Tibial nerve (tissue), 4 donors: ENCODE measurements around the gene STK17B. TPM values are rescaled to one million over a fixed set of nuclear protein-coding genes. Genes with fewer than 3 reads are reported as not detected.

ENCODE experiments used
- DNase-seq, 2 donors: peaks; one replicate each; pipeline ENCODE4 v3.0.0-alpha.2; 2019; ENCODE audit warnings: low spot score in 2 of 2
- H3K27ac ChIP-seq, 4 donors: fragments of 200-600 bp; sonication (generic) in 3 of 4; one replicate each; pipeline ENCODE4 v1.5.1; 2017 to 2019; ENCODE audit warnings: mild to moderate bottlenecking in 1 of 4
- H3K27me3 ChIP-seq, 2 donors: fragments of 200-600 bp; sonication (generic) in 1 of 2; one replicate each; pipeline versions ENCODE4 v1.5.1 to v1.6.0; 2017 to 2019
- H3K36me3 ChIP-seq, 3 donors: fragments of 200-600 bp; sonication (generic); one replicate each; pipeline ENCODE4 v1.5.1; 2018 to 2019
- H3K4me1 ChIP-seq, 4 donors: fragments of 200-600 bp; sonication (generic) in 3 of 4; one replicate each; pipeline ENCODE4 v1.5.1; 2017 to 2019
- H3K4me3 ChIP-seq, 4 donors: fragments of 200-600 bp; sonication (generic) in 3 of 4; one replicate each; pipeline ENCODE4 v1.5.1; 2017 to 2019; ENCODE audit warnings: mild to moderate bottlenecking in 1 of 4, moderate library complexity in 1 of 4
- H3K9me3 ChIP-seq, 4 donors: fragments of 200-600 bp; sonication (generic) in 3 of 4; one replicate each; pipeline ENCODE4 v1.5.1; 2017 to 2019
- CTCF ChIP-seq, 5 experiments: fragments of 200-600 bp in 3 of 5; fragments of 450-650 bp in 2 of 5; sonication (generic) in 3 of 5; IDR thresholded peaks; one replicate each; pipeline ENCODE4 v1.5.1; 2016 to 2019; ENCODE audit warnings: antibody characterized with exemption in 5 of 5, mild to moderate bottlenecking in 3 of 5, moderate library complexity in 2 of 5
- EP300 ChIP-seq, 2 donors: sonication (generic); formaldehyde crosslinking; IDR thresholded peaks; one replicate each; pipeline ENCODE4 v1.6.1; 2017; ENCODE audit warnings: antibody characterized with exemption in 2 of 2, mild to moderate bottlenecking in 1 of 2
- POLR2A ChIP-seq, 2 donors: fragments of 450-650 bp; IDR thresholded peaks; one replicate each; pipeline ENCODE4 v1.6.1; 2017; ENCODE audit warnings: antibody characterized with exemption in 2 of 2, mild to moderate bottlenecking in 2 of 2, moderate library complexity in 2 of 2
- WGBS, 2 donors: methylation state at CpG; one replicate each; pipeline ENCODE4 v1.1.5; 2018; 5-methylcytosine and 5-hydroxymethylcytosine counted together
- total RNA-seq, 4 donors: library from RNA; depleted of rRNA; stranded (reverse); fragments of >200 nt; gene quantifications; one replicate each; pipeline ENCODE4 v1.1.0, GENCODE V29; 2016

The STK17B gene
- total RNA-seq, 4 donors from 2014 or later: 35.1 to 73.9 (median 45.4) TPM

- H3K4me3 ChIP-seq: no peak overlapping the region
- 46 to 50% methylated on average over 6 of the region's 6 CpGs for WGBS, 2 donors
- no peaks in the 10 kb centered on the region for H3K36me3 ChIP-seq
- no peak overlapping the region for H3K27ac ChIP-seq
- H3K4me1 ChIP-seq: peaks cover 0 to 7% (median 0%) of the 10 kb centered on the region in 4 donors
- TF ChIP-seq EP300 (IDR thresholded peaks at IDR 0.05) (no peak), POLR2A (IDR thresholded peaks at IDR 0.05) (no peak), CTCF (IDR thresholded peaks at IDR 0.05) (no peak)
- H3K9me3 ChIP-seq: no peaks in the 10 kb centered on the region
- H3K27me3 ChIP-seq: no peaks in the 10 kb centered on the region
- no peak for DNase-seq
Observed at GRCh38 chr2:196101325-196101991, 69.9 kb downstream of the STK17B start.

GRCh38 chr2:196099916-196100315 is 71.5 kb downstream of the STK17B start:
- Histone ChIP-seq H3K4me3 (no peak overlapping the region), H3K9me3 (no peaks in the 10 kb centered on the region), H3K4me1 (peaks cover 0 to 7% (median 0%) of the 10 kb centered on the region in 4 donors), H3K27ac (no peak overlapping the region), H3K27me3 (no peaks in the 10 kb centered on the region), H3K36me3 (no peaks in the 10 kb centered on the region)
- no peak for TF ChIP-seq POLR2A (IDR thresholded peaks at IDR 0.05)
- TF ChIP-seq EP300 (IDR thresholded peaks at IDR 0.05): no peak
- TF ChIP-seq CTCF (IDR thresholded peaks at IDR 0.05): no peak
- no peak for DNase-seq
- 76 to 80% methylated on average over 3 of the region's 3 CpGs for WGBS, 2 donors

GRCh38 chr2:196097864-196098660 is 73.3 kb downstream of the STK17B start:
- H3K36me3 ChIP-seq: no peaks in the 10 kb centered on the region
- H3K9me3 ChIP-seq: peaks cover 0 to 6% (median 0%) of the 10 kb centered on the region in 4 donors
- H3K4me1 ChIP-seq: peaks cover 0 to 7% (median 0%) of the 10 kb centered on the region in 4 donors
- 88 to 89% methylated on average over 6 of the region's 6 CpGs for WGBS, 2 donors
- no peaks in the 10 kb centered on the region for H3K27me3 ChIP-seq
- no peak for DNase-seq
- no peak overlapping the region for H3K27ac ChIP-seq
- H3K4me3 ChIP-seq: no peak overlapping the region
- TF ChIP-seq CTCF (IDR thresholded peaks at IDR 0.05) (no peak), POLR2A (IDR thresholded peaks at IDR 0.05) (no peak), EP300 (IDR thresholded peaks at IDR 0.05) (no peak)

- H3K4me1 ChIP-seq: peaks cover 0 to 7% (median 0%) of the 10 kb centered on the region in 4 donors
- no peak for TF ChIP-seq CTCF (IDR thresholded peaks at IDR 0.05)
- no peak for TF ChIP-seq POLR2A (IDR thresholded peaks at IDR 0.05)
- TF ChIP-seq EP300 (IDR thresholded peaks at IDR 0.05): no peak
- H3K9me3 ChIP-seq: peaks cover 0 to 6% (median 0%) of the 10 kb centered on the region in 4 donors
- no peaks in the 10 kb centered on the region for H3K27me3 ChIP-seq
- H3K36me3 ChIP-seq: no peaks in the 10 kb centered on the region
- no peak overlapping the region for H3K27ac ChIP-seq
- DNase-seq: no peak
- 63 to 73% methylated on average over 5 of the region's 5 CpGs for WGBS, 2 donors
- no peak overlapping the region for H3K4me3 ChIP-seq
Observed at GRCh38 chr2:196096982-196097745, 74.2 kb downstream of the STK17B start.
